GM18511 (cell line): ENCODE data around the gene NANP.
"Not testable (repeated sequence)": the region's sequence is repeated elsewhere in the genome, so short reads cannot be mapped to it uniquely, and the experiment has no call there.

Source experiments
- ATAC-seq: cut with Tn5 transposase; IDR thresholded peaks from one replicate; pipeline ENCODE4 v1.9.1; 2021; ENCODE audit warnings: mild to moderate bottlenecking, moderate library complexity; ENCODE audit not compliant: unreplicated experiment

The NANP gene

GRCh38 chr20:25623736-25624499 lies at the start of gene NANP:
Gene NANP, minus strand, starts transcription at chr20:25624014. Its CDS starts 66 bp downstream, at chr20:25623948.
- ATAC-seq = peak; percentile 86

GRCh38 chr20:25672659-25673235 lies 48.9 kb upstream of the NANP start:
- ATAC-seq = no peak

GRCh38 chr20:25669826-25670422 lies 46.1 kb upstream of the NANP start:
- ATAC-seq = no peak

- no peak for ATAC-seq
Measured at GRCh38 chr20:25668446-25668845, 44.6 kb upstream of the NANP start.

GRCh38 chr20:25659999-25660398 lies 36.2 kb upstream of the NANP start:
- no peak for ATAC-seq

DNA sequence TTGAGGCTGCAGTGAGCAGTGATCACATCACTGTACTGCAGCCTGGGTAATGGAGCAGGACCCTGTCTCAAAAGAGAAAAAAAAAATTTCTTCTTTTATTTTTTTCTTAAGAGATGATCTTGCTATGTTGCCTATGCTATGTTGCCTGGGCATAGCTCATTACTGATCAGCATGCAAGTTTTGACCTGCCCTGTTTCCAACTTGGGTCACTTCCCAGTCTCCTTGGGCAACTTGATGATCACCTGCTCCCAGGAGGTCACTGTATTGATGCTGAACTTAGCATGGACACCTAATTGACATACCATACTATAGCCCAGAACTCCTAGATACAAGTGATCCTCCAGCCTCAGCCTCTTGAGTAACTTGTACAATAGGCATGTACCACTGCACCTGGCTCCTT lies 30.7 kb upstream of the NANP start:
- ATAC-seq = no peak

- ATAC-seq = not testable (repeated sequence)
Measured at GRCh38 chr20:25652866-25653265, 29.1 kb upstream of the NANP start.

DNA sequence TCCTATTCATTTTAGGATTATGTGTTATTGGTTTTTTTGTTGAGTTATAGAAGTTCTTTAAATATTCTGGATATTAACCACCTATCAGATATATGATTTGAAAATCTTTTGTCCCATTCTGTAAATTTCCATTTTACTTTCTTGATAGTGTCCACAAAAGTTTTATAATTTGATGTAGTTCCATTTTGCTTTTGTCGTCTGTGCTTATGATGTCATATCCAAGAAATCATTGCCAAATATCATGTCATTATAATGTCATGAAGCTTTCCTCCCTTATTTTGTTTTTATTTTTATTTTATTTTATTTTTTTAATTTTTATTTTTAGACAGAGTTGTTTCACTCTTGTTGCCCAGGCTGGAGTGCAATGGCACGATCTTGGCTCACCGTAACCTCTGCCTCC lies 21.0 kb upstream of the NANP start:
- ATAC-seq = no peak

- no peak for ATAC-seq
Measured at GRCh38 chr20:25643716-25644115, 19.9 kb upstream of the NANP start.

GRCh38 chr20:25637247-25637646 lies 13.4 kb upstream of the NANP start:
- no peak for ATAC-seq

DNA sequence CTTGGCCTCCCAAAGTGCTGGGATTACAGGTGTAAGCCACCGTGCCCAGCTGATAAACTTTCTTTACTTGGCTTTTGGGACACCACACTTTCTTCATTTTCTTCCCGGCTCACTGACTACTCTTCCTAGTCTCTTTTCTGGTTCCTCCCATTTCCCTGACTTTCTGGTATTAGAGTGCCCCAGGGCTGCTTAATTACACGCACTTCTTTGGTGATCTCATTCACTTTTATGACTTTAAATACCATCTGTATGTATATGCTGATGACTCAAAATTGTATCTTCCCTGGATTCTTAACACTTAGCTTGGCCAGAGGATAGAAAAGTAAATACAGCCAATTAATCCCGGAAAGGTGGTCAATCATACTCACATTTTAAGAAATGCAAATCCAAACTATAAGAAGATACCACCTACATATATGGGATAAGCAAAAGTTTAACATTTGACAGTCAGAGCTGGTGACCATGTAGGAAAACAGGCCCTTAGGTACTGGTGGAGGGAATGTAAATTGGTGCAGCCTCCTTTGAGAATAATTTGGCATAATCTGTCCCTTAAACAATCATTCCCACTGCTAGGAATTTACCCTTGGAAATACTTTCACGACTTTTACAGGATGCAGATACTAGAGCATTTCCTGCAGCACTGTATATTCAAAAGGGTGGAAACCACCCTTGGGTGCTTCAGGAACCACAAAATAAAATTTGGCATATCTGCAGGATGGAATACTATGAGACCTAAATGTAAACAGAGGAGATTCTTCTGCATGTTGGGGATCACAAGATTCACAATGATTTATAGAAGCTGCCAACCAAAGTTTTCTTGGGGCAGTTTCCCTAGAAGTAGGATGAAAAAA lies 9.4 kb upstream of the NANP start:
- ATAC-seq = no peak

DNA sequence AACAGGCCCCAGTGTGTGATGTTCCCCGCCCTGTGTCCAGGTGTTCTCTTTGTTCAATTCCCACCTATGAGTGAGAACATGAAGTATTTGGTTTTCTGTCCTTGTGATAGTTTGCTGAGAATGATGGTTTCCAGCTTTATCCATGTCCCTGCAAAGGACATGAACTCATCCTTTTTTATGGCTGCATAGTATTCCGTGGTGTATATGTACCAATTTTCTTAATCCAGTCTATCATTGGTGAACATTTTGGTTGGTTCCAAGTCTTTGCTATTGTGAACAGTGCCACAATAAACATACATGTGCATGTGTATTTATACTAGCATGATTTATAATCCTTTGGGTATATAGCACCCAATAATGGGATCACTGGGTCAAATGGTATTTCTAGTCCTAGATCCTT lies 6.8 kb upstream of the NANP start:
- ATAC-seq = not testable (repeated sequence)

- no peak for ATAC-seq
Measured at GRCh38 chr20:25629816-25630499, 6.1 kb upstream of the NANP start.

DNA sequence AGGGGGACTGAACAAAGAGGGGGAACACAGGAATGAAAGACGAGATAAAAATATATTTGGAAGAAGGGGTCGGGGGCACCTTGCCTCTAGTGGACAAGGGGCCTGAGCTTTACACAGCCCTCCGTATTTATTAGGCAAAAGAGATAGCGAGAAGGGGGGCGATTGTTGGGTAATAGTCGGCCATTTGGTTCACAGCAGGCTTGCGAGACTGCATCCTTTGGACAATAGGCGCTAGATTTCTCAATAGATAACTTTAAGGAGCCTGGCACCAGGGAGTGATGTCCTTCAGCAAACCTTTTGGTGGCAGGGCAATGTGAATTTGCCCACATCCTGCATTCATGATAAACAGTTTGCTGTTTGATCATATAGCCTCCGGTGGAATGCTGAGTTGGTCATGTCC lies 3.0 kb upstream of the NANP start:
- ATAC-seq = no peak

DNA sequence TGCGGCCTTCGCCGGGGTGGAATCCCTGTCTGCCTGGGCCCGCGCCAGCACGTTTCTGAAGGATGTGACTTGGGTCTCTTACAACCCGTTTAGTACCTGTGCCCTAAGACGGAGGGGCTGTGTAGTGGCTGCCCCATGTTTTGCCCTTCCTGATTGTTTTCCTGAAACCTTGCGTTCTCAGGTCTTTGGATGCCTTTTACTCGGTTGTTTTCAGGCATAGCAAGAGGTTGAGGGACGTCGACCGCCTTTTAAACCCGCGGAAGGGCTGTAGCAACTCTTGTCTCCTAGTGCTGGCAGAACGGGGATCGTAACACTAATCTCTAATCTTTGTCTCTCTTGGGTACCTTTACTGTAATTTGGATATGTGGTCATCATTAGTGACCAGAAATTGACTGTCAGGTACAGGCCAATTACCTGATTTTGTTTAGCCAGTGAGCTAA lies 706 bp upstream of the NANP start:
- no peak for ATAC-seq

GRCh38 chr20:25623225-25623735 lies 534 bp downstream of the NANP start:
- peak; percentile 28 for ATAC-seq

DNA sequence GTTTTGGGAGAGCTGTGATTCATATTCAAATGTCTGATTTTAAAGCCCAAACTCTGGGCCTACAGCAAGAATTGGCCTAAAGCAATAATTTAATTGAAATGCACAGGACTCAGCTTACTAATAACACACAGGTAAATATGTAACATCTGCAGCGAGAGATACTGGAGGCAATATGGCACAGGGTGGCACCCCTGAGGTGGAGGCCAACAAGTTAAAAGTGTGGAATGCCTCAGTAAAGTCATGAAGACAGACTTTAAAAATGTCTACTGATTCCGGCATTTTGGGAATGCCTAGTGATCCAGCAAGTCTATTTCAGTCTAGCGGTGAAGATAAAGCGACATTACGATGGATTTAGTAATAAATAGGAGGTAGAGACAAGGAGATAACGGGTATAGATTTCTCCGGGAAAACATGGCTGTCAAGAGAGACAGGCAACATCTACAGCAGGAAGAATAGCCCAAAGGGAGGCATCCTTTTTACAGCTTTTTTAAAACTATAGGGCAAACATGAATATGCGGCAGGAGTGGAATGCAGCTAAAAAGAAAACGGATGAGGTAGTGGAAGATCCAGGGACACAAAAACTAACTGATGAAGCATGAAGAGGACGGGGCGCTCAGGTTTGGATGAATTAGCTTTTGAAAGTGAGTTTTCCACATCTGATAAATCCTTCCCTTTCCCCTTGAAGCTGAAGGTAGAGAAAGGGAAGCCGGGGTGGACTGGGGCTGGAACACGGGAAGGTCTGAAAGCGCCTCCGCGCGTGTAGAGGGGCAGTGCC lies 1.2 kb downstream of the NANP start:
- ATAC-seq = no peak

DNA sequence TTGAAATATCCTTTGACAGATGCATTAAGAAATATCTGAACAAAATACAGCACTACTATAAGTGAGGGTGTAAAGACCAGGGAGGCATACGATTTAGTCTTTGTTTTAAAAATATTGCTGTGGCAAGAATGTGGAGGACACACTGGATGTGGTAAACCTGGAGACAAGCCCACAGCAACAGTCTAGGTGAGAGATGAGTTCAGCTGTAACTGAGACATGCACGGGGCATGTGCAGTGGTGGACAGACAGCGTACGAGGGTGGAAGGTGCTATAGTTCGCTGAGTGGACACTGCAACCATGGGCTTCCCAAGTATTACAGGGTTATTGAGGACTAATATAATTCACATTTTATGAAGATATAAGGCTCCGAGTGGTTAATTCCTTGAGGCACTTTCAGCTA lies 1.8 kb downstream of the NANP start:
- no peak for ATAC-seq

DNA sequence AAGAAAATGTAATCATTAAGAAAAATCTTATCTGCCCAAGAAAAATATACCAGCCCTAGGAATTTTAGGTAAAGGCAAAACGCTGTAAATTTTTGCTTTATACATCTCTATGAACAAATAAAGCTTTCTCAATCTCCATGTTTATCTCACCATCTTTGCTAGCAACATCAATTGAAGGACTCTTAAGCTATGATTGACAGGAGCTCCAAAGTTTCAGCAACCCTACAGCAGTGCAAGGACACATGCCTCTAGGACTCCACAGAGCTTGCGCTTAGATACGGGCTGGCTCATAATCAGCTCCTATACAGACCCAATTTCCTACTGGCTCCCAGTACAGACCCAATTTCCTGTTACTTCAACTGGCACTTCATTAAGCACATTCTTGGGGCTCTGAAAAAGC lies 4.3 kb downstream of the NANP start:
- no peak for ATAC-seq

- ATAC-seq = no peak
Measured at GRCh38 chr20:25608774-25609173, 15.0 kb downstream of the NANP start.
